Tibial nerve (tissue), 4 donors: ENCODE measurements around the gene PAK1.

Experiments
- EP300 ChIP-seq, 2 donors: sonication (generic); formaldehyde crosslinking; IDR thresholded peaks; one replicate each; pipeline ENCODE4 v1.6.1; 2017; ENCODE audit warnings: antibody characterized with exemption in 2 of 2, mild to moderate bottlenecking in 1 of 2
- POLR2A ChIP-seq, 2 donors: fragments of 450-650 bp; IDR thresholded peaks; one replicate each; pipeline ENCODE4 v1.6.1; 2017; ENCODE audit warnings: antibody characterized with exemption in 2 of 2, mild to moderate bottlenecking in 2 of 2, moderate library complexity in 2 of 2
- TF ChIP-seq, protein P1 (sequence below), 5 experiments: fragments of 200-600 bp in 3 of 5; fragments of 450-650 bp in 2 of 5; sonication (generic) in 3 of 5; IDR thresholded peaks; one replicate each; pipeline ENCODE4 v1.5.1; 2016 to 2019; ENCODE audit warnings: antibody characterized with exemption in 5 of 5, mild to moderate bottlenecking in 3 of 5, moderate library complexity in 2 of 5

DNA sequence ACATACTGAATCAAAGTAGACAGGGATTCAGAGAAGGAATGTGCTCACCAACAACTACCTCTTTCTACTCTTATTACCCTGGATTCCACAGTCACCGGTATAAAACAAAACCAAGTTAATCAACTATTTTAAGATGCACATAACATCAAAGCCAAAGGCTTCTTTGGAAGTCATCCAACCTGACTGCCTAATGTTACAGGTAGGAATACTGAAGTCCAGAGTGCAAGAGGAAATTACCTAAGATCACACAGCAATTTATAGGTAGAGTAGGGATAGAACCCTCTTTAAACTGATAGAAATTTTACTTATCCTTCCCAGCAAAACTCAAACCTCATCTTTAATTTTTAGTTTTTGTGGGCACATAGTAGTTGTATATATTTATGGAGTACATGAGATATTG lies 76.3 kb downstream of the PAK1 start:
- no peak for TF ChIP-seq EP300 (IDR thresholded peaks at IDR 0.05)
- TF ChIP-seq, protein P1, sequence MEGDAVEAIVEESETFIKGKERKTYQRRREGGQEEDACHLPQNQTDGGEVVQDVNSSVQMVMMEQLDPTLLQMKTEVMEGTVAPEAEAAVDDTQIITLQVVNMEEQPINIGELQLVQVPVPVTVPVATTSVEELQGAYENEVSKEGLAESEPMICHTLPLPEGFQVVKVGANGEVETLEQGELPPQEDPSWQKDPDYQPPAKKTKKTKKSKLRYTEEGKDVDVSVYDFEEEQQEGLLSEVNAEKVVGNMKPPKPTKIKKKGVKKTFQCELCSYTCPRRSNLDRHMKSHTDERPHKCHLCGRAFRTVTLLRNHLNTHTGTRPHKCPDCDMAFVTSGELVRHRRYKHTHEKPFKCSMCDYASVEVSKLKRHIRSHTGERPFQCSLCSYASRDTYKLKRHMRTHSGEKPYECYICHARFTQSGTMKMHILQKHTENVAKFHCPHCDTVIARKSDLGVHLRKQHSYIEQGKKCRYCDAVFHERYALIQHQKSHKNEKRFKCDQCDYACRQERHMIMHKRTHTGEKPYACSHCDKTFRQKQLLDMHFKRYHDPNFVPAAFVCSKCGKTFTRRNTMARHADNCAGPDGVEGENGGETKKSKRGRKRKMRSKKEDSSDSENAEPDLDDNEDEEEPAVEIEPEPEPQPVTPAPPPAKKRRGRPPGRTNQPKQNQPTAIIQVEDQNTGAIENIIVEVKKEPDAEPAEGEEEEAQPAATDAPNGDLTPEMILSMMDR (IDR thresholded peaks at IDR 0.05): no peak
- TF ChIP-seq POLR2A (IDR thresholded peaks at IDR 0.05): no peak
